RPMI8226 (cell line): ENCODE measurements around the gene CCDC24.

Experiments used
- DNase-seq: peaks from one replicate; pipeline ENCODE4 v3.0.0-alpha.2; 2015

Gene CCDC24

DNA sequence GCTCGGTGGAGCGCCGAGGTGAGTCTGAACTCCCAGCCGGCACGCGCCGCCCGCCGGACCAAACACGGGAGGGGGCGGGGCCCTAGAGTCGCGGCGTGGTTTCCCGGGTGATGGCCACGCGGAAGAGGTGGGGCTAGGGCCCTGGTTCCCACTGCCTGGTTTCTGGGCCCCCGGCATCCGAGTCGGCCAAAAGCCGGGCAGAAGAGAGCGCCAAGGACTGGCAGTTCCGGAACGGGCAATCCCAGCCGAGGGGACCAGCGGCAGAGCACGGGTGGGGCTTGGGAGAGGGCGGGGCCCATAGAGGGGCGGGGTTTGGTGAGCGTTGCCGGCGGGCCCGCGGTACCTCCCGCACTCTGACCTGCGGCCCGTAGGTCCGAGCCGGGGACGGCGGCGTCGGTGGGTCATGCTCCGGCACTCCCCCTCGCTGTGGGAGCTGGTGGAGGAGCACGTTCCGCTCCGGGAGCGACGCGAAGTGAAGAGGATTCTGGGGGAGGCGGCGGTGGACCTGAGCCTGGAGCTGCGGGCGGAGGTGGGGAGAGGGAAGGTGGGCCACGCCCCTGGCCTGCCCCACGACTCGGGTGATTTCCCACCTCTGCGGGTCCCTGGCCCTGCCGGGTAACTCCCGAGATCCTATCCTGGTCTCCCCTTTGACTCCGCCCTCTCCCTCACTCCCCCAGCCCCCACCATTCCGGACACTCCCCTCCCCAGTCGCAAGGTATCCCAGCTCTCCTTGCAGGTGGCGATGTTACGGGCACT is at the start of gene CCDC24:
CCDC24 (plus strand) TSS at position 124 of the 756 bp plus-strand sequence; CDS start at position 404, 280 bp downstream.
- peak; percentile 91 for DNase-seq

DNA sequence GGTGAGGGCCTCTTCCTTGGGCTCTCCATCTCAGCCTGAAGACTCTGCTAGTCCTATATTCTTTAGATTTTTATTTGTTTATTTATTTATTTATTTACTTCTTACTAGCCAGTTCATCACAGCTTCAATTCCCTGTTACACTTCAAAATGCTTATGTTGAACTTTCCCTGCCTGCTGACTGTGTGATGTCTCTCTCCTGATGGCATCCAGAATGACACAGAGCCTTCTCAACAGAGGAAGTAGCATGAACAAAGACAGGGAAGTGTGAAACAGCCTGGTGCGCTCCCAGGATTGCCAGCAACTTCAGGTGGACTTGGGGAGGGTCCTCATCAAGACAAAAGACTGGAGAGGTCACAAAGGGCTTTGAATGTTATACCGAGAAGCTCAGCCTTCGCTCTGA is 49.0 kb upstream of the CCDC24 start:
- DNase-seq = no peak

DNA sequence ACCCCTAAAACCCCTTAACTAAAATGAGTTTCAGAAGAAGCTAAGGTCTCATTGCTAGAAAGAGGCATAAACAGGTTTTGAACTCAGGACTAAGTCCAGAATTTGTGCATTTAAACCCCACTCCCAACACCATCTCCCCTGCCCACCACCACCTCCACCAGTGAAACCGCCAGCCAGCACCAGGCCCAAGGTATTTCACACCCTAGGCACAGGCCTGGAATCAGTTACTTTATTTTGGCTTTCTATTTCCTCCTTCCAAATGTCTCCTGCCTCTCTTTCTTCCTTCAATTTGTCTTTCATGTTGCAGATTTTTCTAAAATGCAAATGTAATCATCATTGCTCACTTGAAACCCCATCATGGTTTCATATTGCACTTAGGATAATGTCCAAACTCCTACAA is 46.5 kb upstream of the CCDC24 start:
- no peak for DNase-seq

DNA sequence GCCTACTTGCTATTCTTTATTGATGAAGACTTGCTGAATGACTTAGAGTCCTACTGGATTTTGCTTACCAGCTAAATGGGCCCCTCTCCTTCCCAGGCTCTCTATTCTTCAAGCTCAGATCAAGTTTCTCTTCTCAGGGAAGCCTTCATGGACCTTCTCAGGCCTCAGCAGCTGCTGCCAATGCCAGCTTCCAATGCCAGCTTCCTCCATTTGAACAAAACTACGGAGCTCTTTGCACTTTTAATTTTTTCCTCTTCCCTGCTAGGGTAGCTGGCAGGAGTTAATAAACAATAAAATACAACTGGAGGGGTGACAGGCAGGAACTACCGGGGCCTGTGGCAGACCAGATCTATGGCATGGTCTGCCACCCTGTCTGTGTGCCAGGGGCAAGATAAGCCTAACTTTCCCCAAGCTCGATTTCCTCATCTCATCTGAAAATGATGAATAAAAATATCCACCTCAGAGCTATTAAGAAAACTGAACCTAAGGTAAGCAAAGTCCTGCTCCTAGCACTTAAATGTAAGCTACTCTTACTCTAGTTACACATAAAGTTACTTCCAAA is 45.6 kb upstream of the CCDC24 start:
- no peak for DNase-seq

DNA sequence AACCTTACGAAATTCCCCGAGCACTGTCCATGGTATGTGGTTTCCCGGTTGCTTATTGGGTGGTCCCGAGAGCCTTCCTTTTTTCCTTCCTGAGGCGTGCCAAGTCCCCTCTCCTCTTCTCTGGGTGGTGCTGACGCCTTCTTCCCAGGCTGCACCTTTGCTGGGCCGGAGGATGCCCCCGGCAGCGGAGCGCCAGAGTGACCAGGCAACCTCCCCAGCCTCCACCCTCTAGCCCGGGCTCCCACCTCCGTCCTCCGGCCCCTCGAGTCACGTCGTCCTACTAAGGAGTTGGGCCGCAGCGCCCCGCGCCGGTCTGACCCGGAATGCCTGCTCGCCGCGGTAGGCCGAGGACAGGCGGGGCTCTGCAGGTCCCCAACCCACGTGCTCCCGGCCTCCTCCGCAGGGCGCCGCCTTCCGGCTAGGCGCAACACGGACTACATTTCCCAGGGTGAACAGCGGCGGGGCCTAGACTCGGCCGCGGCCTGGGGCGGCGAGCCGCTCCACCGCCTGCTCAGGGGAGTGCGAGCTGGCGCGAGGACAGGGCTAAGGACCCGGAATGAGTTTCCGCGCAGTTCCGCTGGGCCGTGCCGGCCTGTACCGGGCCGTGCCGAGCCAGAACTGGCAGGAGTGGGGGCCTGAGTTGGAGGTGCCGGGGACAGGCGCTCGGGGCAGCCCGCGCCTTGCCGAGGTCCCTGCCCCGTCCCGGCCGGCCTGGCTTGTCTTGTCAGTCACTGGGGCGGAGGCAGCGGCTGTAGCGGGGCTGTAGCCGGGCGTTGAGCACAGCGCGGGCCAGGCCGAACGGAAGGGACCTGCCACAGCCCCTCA is 45.0 kb upstream of the CCDC24 start, which contains the start of gene IPO13:
IPO13 (plus strand) TSS at position 715 of the 825 bp plus-strand sequence. CDS start 651 bp downstream, outside the sequence.
- peak; percentile 99 for DNase-seq

DNA sequence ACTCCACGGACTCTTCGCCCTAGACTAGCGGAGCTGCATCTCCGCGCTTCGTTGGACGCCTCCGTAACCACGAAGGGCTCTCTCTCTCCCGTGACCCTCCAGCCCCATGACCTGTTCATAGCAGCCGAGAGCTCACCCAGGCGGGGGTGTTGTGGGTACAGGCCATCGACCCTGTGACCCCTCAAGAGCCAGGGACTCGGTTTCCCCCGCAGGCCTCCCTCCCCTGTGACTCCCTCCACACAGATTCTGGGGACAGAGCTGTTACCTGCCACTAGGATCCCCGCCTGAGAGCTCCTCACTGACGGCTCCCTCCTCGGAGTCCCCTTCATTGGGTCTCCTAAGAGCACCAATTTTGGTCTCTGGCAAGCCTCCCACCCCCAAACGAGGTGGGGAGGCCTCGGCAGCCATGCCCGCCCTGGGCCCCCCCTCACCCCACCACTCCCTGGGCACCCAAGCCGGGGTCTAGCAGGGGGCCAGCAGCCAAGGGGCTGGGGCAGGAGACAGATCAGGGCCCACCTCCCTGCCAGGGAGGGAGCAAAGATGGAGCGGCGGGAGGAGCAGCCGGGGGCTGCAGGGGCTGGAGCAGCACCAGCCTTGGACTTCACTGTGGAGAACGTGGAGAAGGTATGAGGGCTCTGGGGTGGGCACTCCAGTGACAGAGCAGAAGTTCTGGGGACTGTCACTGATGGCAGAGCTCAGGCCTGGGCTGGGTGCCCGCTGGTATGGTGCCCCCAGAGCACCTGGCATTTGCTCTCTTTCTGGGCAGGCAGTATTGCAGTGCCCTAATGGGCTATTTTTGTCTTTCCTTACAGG is 44.1 kb upstream of the CCDC24 start:
- no peak for DNase-seq

DNA sequence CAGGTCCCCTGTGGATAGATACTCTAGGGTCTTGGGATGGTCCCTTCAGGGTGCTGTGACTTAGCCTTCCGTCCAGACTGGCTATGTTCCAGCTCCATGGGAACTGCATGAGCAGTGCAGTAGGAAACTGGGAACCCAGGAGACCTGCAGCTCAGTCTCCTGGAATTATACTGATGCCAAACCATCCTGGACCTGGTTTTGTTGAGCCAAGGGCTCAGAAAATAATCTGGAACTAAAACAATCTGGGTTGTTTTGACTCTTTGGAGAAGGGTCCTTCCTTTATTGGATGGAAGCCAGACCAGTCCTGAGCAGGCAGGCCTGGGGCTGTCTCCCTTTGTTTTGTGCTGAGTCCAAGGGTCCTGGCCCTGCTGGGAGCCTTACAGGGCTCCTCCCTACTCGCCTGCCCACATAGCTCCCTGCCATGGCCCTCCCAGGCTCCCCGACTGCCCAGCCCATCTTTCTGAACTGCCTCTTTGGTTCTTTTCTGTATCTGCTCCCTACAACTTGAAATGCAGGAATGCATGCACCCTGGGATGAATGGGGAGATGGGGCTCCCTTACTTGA is 43.4 kb upstream of the CCDC24 start:
- peak; percentile 36 for DNase-seq

DNA sequence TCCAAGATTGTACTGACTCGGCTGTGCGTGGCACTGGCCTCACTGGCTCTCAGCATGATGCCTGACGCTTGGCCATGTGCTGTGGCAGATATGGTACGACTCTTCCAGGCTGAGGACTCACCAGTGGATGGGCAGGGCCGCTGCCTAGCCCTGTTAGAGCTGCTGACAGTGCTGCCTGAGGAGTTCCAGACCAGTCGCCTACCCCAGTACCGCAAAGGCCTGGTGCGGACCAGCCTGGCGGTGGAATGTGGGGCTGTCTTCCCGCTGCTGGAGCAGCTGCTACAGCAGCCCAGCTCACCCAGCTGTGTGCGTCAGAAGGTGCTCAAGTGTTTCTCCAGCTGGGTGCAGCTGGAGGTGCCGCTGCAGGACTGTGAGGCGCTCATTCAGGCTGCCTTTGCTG is 41.7 kb upstream of the CCDC24 start:
- DNase-seq = no peak

DNA sequence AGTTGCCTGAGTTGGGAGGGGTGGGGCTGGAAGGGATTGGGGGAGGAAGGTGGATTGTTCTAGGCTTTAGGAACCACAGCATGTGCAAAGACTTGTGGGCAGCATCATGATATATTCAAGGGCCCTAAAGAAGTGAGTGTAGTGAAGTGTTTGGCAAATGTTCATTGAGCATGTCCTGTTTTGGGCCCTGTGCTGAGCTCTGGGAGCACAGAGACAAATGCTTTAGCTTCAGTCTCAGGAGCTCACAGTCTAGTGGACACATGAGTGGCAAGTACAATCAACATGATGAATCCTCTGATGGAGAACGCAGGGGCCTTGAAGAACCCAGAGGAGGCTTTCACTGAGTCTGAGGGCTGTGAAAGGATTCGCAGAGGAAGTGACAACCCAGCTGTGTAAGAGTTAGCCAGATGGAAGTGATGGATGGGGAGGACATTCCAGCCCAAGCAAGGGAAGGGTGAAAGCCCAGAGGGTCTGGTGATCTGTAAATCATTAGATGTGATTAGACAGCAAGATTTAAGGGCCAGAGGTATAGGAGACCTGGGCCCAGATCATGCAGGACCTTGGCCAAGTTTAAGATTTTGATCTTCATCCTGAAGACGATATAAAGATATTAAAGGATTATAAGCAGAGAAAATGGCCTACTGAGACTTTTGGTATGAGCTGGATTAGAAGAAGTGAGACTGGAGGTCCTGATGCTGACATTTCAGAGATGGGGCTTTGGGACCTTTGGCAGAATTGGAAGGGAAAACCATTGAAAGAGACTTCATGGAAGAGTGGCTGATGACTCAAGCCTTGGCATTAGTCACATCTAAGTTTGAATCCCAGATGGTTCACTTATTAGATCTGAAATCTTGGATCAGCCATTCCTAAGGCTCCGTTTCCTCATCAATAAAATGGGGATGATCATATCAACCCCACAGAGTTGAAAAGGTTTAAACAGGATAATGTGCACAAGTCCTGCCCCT is 40.1 kb upstream of the CCDC24 start:
- no peak for DNase-seq

DNA sequence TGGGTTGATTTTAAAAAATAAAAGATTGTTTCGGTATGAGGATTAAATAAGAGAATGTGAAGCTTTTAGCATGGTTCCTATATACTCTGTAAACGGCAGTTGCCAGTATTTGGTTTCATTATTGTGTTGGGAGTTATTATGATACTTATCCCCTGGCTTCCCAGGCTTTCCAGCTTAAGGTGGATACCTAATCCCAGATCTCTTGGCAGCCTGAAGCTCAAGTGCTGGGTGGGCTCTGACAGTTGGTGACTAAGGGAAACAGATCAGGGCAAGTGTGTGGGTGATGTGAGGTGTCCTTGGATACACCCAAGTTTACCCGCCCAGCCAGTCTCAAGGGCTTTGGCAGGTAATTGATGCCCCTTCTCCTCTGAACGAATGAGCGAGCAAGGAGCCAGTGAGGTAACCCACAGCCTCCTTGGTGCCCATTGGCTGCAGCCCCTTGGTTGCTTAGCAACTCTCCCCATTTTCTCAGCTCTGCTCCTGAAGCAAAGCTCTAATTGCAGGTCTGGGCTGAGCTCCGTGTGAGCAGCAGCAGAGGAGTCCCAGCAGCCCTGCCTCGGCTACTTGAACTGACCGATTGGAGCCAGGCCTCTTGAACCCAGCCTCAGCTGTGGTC is 38.6 kb upstream of the CCDC24 start:
- no peak for DNase-seq

DNA sequence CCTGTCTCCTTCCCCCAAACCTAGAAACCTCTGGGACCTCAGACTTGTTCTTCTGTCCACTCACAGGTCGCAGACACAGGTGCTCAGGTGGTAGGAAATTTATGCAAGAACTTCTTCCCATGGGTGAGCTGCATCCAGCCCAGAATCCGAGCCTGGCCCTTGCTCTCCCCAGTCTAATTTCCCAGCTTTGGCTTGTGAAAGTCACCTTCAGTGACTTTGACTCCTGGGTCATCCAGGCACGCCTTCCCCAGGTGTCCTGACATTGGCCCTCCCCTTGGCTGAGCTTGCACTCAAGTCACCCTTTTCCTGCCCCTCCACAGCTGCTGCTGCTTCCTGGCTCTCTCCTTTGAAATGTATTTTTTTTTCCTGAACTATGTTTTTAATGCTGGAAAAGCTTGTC is 38.0 kb upstream of the CCDC24 start:
- no peak for DNase-seq

DNA sequence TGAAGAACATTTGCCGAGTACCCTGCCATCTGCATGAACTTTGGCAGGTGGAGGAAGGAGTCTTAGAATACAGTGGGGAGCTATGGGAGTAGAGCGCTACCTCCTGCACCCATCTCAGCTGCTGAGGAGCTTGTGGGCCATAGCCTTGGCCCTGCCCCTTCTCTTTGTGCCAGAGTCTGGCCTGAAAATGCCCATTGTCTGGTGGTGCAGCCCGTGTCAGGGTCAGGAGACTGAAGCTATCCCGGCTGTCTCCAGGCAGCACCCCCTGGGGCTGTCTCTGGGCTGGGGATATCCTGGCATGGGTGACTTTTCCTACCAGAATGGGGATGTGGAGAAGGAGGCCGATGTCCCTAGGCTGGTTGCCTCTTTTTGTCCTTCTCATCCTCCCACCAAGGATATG is 37.4 kb upstream of the CCDC24 start:
- no peak for DNase-seq

DNA sequence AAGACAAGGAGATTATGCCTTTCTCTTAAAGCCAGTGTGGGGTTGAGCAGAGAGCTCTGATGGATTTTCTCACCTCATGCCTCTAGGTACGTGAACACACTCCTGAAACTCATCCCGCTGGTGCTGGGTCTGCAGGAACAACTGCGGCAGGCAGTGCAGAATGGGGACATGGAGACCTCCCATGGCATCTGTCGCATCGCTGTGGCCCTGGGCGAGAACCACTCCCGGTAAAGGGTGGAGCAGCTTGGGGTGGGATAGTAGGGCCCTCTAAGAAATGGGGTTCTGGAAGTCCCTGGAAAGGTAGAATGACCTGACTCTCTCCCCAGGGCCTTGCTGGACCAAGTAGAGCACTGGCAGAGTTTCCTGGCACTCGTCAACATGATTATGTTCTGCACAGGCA is 35.2 kb upstream of the CCDC24 start:
- DNase-seq = no peak

DNA sequence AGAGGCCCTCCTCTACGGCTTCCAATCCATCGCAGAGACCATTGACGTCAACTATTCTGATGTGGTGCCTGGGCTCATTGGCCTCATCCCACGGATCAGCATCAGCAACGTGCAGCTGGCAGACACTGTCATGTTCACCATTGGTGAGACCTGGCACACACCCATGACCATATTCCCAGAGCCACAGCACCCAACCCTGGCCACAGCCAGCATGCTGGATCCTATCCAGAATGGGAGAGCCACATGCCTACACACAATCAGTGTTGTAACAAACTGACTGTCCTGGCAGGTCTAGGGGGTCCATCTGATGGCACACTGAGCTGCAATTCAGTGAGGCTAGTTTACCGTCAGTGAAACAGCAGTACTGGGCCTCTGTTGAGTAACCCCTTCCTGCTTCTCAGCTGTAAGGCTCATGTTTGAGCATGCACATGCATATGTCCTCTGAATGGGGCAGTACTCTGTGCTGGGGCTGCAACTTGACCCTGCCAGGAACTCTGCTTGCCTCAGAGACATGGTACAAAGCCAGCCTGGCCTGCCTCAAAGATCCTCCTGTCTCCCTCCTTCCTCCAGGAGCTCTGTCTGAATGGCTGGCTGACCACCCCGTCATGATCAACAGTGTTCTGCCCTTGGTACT is 33.9 kb upstream of the CCDC24 start:
- DNase-seq = no peak

DNA sequence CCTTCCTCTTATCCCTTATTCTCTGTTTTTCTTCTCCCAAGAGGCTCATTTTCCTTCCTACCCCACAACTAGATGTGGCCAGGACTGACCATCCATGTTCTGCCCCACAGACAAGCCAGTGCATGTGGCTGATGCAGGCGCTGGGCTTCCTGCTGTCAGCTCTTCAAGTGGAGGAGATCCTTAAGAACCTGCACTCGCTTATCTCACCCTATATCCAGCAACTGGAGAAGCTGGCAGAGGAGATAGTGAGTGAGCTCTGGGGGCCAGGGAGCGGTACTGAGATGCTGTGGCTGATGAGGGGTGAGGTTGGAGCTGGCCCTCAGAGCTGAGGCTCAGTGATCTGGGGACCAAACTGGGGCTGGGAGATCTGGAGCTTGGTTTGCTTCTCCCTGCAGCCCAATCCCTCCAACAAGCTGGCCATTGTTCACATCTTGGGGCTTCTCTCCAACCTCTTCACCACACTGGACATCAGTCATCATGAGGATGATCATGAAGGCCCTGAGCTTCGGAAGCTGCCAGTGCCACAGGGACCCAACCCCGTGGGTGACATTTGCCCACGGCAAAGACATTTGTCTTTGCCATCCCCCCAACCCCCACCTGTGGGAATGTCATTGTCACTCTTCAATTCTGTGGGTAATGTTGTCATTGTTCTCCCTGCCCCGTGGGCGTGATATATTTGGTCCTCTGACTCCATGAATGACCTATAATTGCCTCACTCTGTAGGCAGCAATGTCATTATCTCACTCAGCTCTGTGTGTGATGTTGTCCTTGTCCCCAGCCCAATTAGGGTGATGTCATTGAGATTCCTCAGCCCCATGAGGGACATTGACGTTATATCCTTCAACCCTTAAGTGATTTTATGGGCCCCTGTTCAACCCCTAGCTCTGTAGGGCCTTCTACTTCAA is 32.8 kb upstream of the CCDC24 start:
- DNase-seq = no peak

DNA sequence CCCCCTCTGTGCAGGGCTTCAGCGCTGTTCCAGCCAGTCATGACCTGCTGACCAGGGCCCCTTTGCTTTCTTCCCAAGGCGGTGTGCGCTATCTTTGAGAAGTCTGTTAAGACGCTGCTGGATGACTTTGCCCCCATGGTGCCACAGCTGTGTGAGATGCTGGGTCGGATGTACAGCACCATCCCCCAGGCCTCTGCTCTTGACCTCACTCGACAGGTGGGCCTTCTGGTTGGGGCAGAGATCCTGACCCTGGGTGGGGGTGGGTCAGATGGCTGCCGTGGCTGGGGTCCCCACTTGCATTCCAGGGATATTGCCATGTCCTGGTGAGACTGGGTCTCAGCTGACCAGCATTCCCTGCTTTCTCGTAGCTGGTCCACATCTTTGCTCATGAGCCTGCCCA is 30.6 kb upstream of the CCDC24 start:
- DNase-seq = no peak

DNA sequence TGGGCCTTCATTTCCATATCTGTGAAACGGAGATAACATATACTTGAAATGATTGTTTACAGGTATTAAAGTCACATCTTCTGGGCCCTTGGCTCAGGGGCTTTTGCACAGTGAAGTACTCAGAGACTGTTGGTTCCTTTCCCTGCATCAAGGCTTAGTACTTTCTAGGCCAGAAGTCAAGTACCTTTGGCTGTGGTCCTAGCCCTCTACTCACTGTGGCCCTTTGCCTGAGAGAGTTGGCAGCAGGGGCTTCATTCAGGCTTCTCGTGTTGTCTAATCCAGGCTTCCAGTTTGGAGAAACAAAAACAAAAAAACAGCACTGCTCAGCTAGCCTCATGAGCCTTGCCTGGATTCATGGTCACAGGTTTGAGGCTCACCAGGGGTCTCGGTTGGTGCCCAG is 29.7 kb upstream of the CCDC24 start:
- DNase-seq = no peak

DNA sequence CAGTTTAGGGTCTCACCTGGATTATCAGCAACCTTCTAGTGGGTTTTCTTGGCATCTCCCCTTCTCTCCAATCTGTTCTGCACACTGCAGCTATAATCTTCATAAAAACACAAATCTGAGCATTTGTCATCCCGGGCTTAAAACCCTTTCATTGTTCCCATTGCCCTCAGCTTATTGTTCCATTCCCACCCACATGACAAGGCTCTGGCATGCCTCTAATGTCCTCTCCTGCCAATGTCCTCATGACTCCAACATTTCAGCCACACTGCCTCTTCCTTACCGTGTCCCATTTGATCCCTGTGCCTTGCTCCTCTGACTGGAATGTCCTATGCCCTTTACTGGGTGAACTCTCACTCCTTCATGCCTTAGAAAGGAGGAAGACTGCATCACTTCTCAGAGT is 29.1 kb upstream of the CCDC24 start:
- no peak for DNase-seq

DNA sequence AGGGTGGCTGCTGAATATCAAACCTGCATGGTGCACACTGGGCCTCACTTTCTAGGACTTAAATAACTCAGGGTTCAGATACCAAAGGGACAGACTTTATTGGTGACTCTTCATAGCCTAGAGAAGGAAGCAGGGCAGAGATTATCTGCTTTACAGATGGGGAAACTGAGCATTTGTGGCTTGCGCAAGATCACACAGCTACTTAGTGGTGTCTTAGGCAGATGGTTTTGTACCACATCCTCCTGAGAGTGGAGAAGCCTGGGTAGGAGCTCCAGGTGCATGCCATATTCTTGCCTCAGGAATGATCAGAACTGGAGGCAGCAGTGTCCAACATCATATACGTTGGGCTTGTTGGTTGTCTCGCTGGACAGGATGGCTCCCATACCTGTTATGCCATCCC is 28.4 kb upstream of the CCDC24 start:
- no peak for DNase-seq
